ENCODE data around the gene CTNNA2.

Gene CTNNA2

GRCh38 chr2:79835911-79836310 is 323.1 kb downstream of the CTNNA2 start:
- Histone ChIP-seq H4K8ac (ENCODE audit: low read depth, low read length) (no peak overlapping the region), H2BK12ac (ENCODE audit: low read length) (no peak overlapping the region), H2BK15ac (ENCODE audit: low read length) (no peak overlapping the region), H3K18ac (ENCODE audit: low read length) (no peak overlapping the region), H2BK120ac (ENCODE audit: low read depth, low read length) (no peak overlapping the region), H3K4me2 (ENCODE audit: insufficient read depth, low read length, poor library complexity, severe bottlenecking) (no peak overlapping the region), H3K23ac (ENCODE audit: low read depth, low read length, poor library complexity) (no peak overlapping the region), H3K4me3 (ENCODE audit: low read length in 2 of 2) (no peak overlapping the region), H2BK5ac (ENCODE audit: low read length) (no peak overlapping the region), H3K4me1 (ENCODE audit: control insufficient read depth in 2 of 2, insufficient read depth in 1 of 2, low read depth in 1 of 2, low read length in 2 of 2) (peaks cover 5 to 16% of the 10 kb centered on the region in 2 donors), H2AK5ac (ENCODE audit: low read depth, low read length) (no peak overlapping the region), H3K36me3 (replicated peaks in 1 of 2; ENCODE audit: control insufficient read depth in 2 of 2, insufficient read depth in 2 of 2, low read length in 2 of 2) (no peaks in the 10 kb centered on the region), H3K9ac (ENCODE audit: low read depth, low read length, poor library complexity) (no peak overlapping the region), H3K14ac (ENCODE audit: low read length) (no peak overlapping the region), H3K9me3 (replicated peaks in 1 of 2; ENCODE audit: control insufficient read depth in 2 of 2, insufficient read depth in 1 of 2, low read depth in 1 of 2, low read length in 2 of 2) (no peaks in the 10 kb centered on the region), H3K27ac (replicated peaks; ENCODE audit: low read length) (no peak overlapping the region), H2AFZ (ENCODE audit: low read length) (no peak overlapping the region), H3K79me1 (ENCODE audit: low read depth, low read length) (no peaks in the 10 kb centered on the region), H3K4ac (ENCODE audit: low read length) (no peak overlapping the region), H3K27me3 (ENCODE audit: control insufficient read depth in 3 of 3, insufficient read depth in 3 of 3, low read depth in 1 of 3, low read length in 3 of 3) (no peaks in the 10 kb centered on the region), H4K91ac (ENCODE audit: low read depth, low read length, poor library complexity) (no peak overlapping the region)
- no peak for DNase-seq (ENCODE audit: low spot score)
- no CpG with 5 or more reads among the region's 1 CpG for WGBS, 2 donors (ENCODE audit: extremely low coverage in 2 of 2, insufficient read length in 2 of 2, insufficient replicate concordance in 1 of 2)

DNA sequence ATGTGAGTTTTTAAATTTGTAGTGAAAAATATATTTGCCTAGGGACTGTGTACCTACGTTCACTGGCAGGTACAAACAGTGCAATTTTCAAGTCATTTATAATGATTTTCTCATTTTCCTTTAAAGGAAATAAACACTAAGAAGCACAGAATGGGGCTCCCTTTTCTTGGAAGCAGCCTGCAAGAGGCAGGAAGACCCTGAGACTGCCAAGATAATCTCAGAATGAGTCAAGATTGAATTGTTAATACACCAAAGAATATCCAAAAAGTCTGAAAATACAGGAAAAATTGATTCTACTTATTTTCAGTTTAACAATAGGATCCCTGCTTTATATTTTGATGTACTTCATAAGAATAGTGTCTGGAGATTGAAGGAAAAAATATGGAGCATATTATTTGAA is 331.2 kb downstream of the CTNNA2 start:
- Histone ChIP-seq H2BK12ac (ENCODE audit: low read length) (no peak overlapping the region), H3K18ac (ENCODE audit: low read length) (no peak overlapping the region), H4K91ac (ENCODE audit: low read depth, low read length, poor library complexity) (no peak overlapping the region), H3K9ac (ENCODE audit: low read depth, low read length, poor library complexity) (no peak overlapping the region), H3K4me1 (ENCODE audit: control insufficient read depth in 2 of 2, insufficient read depth in 1 of 2, low read depth in 1 of 2, low read length in 2 of 2) (no peaks in the 10 kb centered on the region), H3K4me2 (ENCODE audit: insufficient read depth, low read length, poor library complexity, severe bottlenecking) (no peak overlapping the region), H3K36me3 (replicated peaks in 1 of 2; ENCODE audit: control insufficient read depth in 2 of 2, insufficient read depth in 2 of 2, low read length in 2 of 2) (no peaks in the 10 kb centered on the region), H3K27me3 (ENCODE audit: control insufficient read depth in 3 of 3, insufficient read depth in 3 of 3, low read depth in 1 of 3, low read length in 3 of 3) (no peaks in the 10 kb centered on the region), H3K9me3 (replicated peaks in 1 of 2; ENCODE audit: control insufficient read depth in 2 of 2, insufficient read depth in 1 of 2, low read depth in 1 of 2, low read length in 2 of 2) (no peaks in the 10 kb centered on the region), H3K14ac (ENCODE audit: low read length) (no peak overlapping the region), H2BK15ac (ENCODE audit: low read length) (no peak overlapping the region), H2AK5ac (ENCODE audit: low read depth, low read length) (no peak overlapping the region), H3K4me3 (ENCODE audit: low read length in 2 of 2) (no peak overlapping the region), H2AFZ (ENCODE audit: low read length) (no peak overlapping the region), H3K4ac (ENCODE audit: low read length) (no peak overlapping the region), H3K27ac (replicated peaks; ENCODE audit: low read length) (no peak overlapping the region), H3K23ac (ENCODE audit: low read depth, low read length, poor library complexity) (no peak overlapping the region), H3K79me1 (ENCODE audit: low read depth, low read length) (no peaks in the 10 kb centered on the region), H2BK5ac (ENCODE audit: low read length) (no peak overlapping the region), H2BK120ac (ENCODE audit: low read depth, low read length) (no peak overlapping the region), H4K8ac (ENCODE audit: low read depth, low read length) (no peak overlapping the region)
- no peak for DNase-seq (ENCODE audit: low spot score)
- no CpG with 5 or more reads among the region's 1 CpG for WGBS, 2 donors (ENCODE audit: extremely low coverage in 2 of 2, insufficient read length in 2 of 2, insufficient replicate concordance in 1 of 2)

DNA sequence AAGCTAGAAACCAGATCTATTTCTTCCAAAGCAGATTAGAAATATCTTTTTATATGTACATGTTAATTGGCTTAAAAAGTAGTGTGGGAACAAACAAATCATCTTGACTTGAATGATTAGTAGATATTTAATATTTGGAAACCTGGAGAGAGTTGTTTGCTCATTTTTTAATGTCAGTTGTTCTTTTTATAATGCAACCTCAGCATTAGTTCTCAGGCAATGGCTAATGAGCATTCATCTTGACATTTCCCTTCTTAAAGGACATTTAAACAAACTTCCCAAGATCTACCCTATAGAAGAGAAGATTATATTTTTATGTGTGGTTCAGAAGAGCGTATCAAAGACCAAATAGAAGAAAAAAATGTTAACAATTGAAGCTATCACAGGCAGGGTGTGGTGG is 334.0 kb downstream of the CTNNA2 start:
- Histone ChIP-seq H3K14ac (ENCODE audit: low read length) (no peak overlapping the region), H2AK5ac (ENCODE audit: low read depth, low read length) (no peak overlapping the region), H3K27ac (replicated peaks; ENCODE audit: low read length) (no peak overlapping the region), H3K18ac (ENCODE audit: low read length) (no peak overlapping the region), H3K4ac (ENCODE audit: low read length) (no peak overlapping the region), H3K27me3 (ENCODE audit: control insufficient read depth in 3 of 3, insufficient read depth in 3 of 3, low read depth in 1 of 3, low read length in 3 of 3) (no peaks in the 10 kb centered on the region), H2BK5ac (ENCODE audit: low read length) (no peak overlapping the region), H2BK15ac (ENCODE audit: low read length) (no peak overlapping the region), H2BK12ac (ENCODE audit: low read length) (no peak overlapping the region), H3K79me1 (ENCODE audit: low read depth, low read length) (no peaks in the 10 kb centered on the region), H3K4me2 (ENCODE audit: insufficient read depth, low read length, poor library complexity, severe bottlenecking) (no peak overlapping the region), H3K9me3 (replicated peaks in 1 of 2; ENCODE audit: control insufficient read depth in 2 of 2, insufficient read depth in 1 of 2, low read depth in 1 of 2, low read length in 2 of 2) (no peaks in the 10 kb centered on the region), H3K4me3 (ENCODE audit: low read length in 2 of 2) (no peak overlapping the region), H3K4me1 (ENCODE audit: control insufficient read depth in 2 of 2, insufficient read depth in 1 of 2, low read depth in 1 of 2, low read length in 2 of 2) (no peaks in the 10 kb centered on the region), H2AFZ (ENCODE audit: low read length) (no peak overlapping the region), H3K23ac (ENCODE audit: low read depth, low read length, poor library complexity) (no peak overlapping the region), H4K8ac (ENCODE audit: low read depth, low read length) (no peak overlapping the region), H3K9ac (ENCODE audit: low read depth, low read length, poor library complexity) (no peak overlapping the region), H2BK120ac (ENCODE audit: low read depth, low read length) (no peak overlapping the region), H3K36me3 (replicated peaks in 1 of 2; ENCODE audit: control insufficient read depth in 2 of 2, insufficient read depth in 2 of 2, low read length in 2 of 2) (no peaks in the 10 kb centered on the region), H4K91ac (ENCODE audit: low read depth, low read length, poor library complexity) (no peak overlapping the region)
- no CpG with 5 or more reads among the region's 1 CpG for WGBS, 2 donors (ENCODE audit: extremely low coverage in 2 of 2, insufficient read length in 2 of 2, insufficient replicate concordance in 1 of 2)
- no peak for DNase-seq (ENCODE audit: low spot score)

DNA sequence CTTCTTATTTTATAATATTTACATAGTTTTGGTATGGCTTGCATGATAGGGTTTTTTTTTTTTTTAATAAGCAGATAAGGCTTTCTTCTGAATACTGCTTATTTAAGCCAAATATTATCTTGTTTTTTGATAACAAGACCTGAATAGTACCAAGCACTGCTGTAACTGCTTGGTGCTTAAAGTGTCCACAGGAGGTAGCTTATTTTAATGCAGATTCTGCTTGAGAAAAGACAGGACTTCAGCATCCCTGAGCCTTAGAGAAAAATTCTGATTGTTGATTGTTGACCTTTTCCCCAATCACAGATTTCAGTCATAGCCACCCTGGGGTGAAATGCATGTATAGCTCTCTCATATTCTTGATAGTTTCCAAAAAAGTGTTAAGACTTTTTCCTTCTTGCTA is 336.4 kb downstream of the CTNNA2 start:
- no peaks in the 10 kb centered on the region for H3K27me3 ChIP-seq (ENCODE audit: control insufficient read depth in 3 of 3, insufficient read depth in 3 of 3, low read depth in 1 of 3, low read length in 3 of 3)
- H4K8ac ChIP-seq (ENCODE audit: low read depth, low read length), result no peak overlapping the region
- H3K36me3 ChIP-seq (replicated peaks in 1 of 2; ENCODE audit: control insufficient read depth in 2 of 2, insufficient read depth in 2 of 2, low read length in 2 of 2), result no peaks in the 10 kb centered on the region
- H3K4me1 ChIP-seq (ENCODE audit: control insufficient read depth in 2 of 2, insufficient read depth in 1 of 2, low read depth in 1 of 2, low read length in 2 of 2), result no peaks in the 10 kb centered on the region
- H2BK120ac ChIP-seq (ENCODE audit: low read depth, low read length), result no peak overlapping the region
- H3K14ac ChIP-seq (ENCODE audit: low read length), result no peak overlapping the region
- H3K27ac ChIP-seq (replicated peaks; ENCODE audit: low read length), result no peak overlapping the region
- no peak overlapping the region for H3K9ac ChIP-seq (ENCODE audit: low read depth, low read length, poor library complexity)
- no peak overlapping the region for H2AK5ac ChIP-seq (ENCODE audit: low read depth, low read length)
- H3K4me3 ChIP-seq (ENCODE audit: low read length in 2 of 2), result no peak overlapping the region
- no peaks in the 10 kb centered on the region for H3K9me3 ChIP-seq (replicated peaks in 1 of 2; ENCODE audit: control insufficient read depth in 2 of 2, insufficient read depth in 1 of 2, low read depth in 1 of 2, low read length in 2 of 2)
- no peak for DNase-seq (ENCODE audit: low spot score)
- no peak overlapping the region for H2BK5ac ChIP-seq (ENCODE audit: low read length)
- H3K18ac ChIP-seq (ENCODE audit: low read length), result no peak overlapping the region
- no peak overlapping the region for H2BK15ac ChIP-seq (ENCODE audit: low read length)
- no peak overlapping the region for H3K4me2 ChIP-seq (ENCODE audit: insufficient read depth, low read length, poor library complexity, severe bottlenecking)
- H3K4ac ChIP-seq (ENCODE audit: low read length), result no peak overlapping the region
- no peak overlapping the region for H2AFZ ChIP-seq (ENCODE audit: low read length)
- H3K23ac ChIP-seq (ENCODE audit: low read depth, low read length, poor library complexity), result no peak overlapping the region
- H2BK12ac ChIP-seq (ENCODE audit: low read length), result no peak overlapping the region
- no peaks in the 10 kb centered on the region for H3K79me1 ChIP-seq (ENCODE audit: low read depth, low read length)
- no peak overlapping the region for H4K91ac ChIP-seq (ENCODE audit: low read depth, low read length, poor library complexity)
